Myocyte (in vitro differentiated cells): ENCODE data around the gene CTBP1. TPM values are rescaled to one million over a fixed set of nuclear protein-coding genes. Genes with fewer than 3 reads are reported as not detected.

Experiments used
- DNase-seq: peaks from one replicate; pipeline ENCODE4 v3.0.0-alpha.2; 2012; ENCODE audit warnings: low read depth
- total RNA-seq: library from RNA; depleted of rRNA; stranded (reverse); fragments of >200 nt; gene quantifications from 2 replicates; pipeline ENCODE4 v1.2.3, GENCODE V29; 2014

CTBP1 gene
- total RNA-seq, 1 donor from 2014 or later = 259 TPM

GRCh38 chr4:1250921-1251772 lies 2.2 kb upstream of the CTBP1 start:
- DNase-seq = no peak

- DNase-seq = no peak
Observed at GRCh38 chr4:1250527-1250812, 1.5 kb upstream of the CTBP1 start.

GRCh38 chr4:1249731-1250526 lies 999 bp upstream of the CTBP1 start:
- DNase-seq = no peak

- DNase-seq = peak; percentile 86
Observed at GRCh38 chr4:1249148-1249730, 309 bp upstream of the CTBP1 start.

- no peak for DNase-seq
Observed at GRCh38 chr4:1247864-1248244, 1.1 kb downstream of the CTBP1 start.

DNA sequence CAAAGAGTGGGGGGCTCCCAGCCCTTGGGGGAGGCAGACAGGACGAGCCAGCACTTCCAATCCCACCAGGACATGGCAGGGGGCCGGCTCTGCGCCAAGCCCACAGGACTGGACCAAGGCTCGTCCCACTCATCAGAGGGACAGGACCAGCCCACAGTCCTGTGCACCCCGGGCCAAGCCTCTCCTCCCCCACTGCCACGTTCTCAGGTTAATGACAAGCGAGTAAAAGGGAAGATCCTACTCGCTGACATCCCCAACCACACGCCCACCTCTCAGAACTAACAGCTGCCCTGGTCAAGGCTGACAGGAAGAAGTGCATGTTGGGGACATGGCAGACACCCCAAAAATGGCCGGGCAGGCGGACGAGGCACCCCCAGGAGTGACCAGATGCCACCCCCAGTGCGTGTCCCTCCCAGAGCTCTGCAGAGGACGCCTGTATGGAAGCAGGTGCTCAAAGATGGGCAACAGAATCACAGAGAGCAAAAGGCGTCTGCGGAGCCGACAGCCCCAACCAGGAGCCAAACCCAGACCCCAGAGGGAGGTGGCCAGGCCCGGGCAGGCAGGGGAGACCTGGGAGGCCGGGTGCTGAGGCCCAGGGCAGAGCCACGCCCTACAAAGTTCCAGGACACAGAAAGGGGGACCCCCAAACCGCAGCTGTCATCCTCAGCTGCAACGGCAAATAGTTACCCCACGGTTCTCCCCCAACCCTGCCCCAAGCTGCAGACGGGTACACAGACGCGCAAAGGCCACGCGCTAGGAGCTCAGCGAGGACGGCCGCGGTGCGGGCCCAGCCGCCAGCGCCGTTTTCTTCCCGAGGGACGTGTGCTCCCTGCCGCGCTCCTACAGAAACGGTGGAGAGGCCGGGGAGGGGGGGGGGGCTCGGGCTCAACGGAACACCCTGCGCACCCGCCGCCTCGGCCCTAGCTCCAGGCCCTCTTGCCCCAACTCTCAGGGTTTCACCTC lies 1.7 kb downstream of the CTBP1 start:
- DNase-seq = peak; percentile 18

GRCh38 chr4:1246111-1246881 lies 2.6 kb downstream of the CTBP1 start:
- no peak for DNase-seq

- DNase-seq = no peak
Observed at GRCh38 chr4:1245481-1246051, 3.4 kb downstream of the CTBP1 start.

DNA sequence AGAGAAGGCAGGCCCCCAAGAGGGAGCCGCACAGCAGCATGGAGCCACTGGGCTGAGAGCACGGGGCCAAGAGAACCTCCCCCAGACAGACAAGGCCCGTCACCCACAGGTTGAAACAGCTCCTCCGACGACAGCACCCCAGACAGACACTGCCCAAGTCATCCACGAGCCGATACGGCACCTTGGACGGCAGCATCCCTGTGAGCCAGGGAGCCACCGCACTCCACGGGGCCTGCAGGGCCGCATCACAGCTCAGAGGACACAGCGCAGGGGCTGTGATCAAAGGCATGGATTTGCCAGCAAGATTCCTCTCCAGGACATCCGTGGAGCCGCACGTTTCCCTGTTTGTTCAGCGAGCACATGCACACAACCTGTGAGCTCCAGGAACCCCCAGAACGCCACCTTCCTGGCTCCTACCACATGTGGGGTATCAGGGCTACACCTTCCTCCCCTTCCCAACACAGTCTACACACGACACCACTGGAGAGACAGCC lies 3.9 kb downstream of the CTBP1 start:
- no peak for DNase-seq

DNA sequence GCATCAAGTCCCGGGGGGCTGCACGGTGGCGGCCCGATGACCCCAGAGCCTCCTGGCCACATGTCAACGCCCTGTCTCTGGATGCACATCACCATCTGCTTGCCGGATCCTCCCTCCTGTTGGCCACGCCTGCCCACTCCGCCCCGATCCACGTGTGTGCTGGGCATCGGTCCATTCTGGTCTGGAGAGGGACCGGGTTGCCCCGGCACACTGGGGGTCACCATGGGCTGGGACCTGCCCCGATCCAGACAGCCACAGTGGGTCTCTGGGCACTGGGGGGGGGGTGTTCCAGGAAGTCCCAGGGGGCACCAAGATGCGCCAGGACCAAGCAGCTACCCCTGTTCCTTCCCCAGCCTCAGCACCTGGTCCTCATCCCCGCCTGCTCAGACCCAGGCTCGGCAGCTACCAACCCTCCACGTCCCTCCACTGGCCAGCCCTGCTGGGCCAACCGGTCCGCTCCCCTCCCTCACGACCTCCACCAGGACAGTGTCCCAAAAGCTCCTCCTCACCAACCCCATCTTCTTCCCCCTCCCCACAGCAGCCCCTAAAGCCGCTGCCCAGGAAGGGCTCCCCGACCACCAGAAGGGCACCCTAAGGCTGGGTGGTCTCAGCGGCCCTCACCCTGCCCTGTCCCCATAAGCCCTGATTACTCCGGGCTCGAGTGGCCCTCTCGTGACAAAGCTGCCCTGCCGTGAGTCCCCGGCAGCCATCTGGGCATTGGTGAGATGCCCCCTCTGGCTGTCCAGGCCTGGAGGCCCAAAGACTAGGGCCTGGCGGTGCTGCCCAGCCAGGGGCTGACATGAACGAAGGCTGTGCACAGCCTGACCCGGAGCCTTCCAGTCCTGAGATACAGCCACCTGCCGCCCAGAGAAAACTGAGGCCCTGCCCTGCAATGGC lies 4.6 kb downstream of the CTBP1 start:
- no peak for DNase-seq

DNA sequence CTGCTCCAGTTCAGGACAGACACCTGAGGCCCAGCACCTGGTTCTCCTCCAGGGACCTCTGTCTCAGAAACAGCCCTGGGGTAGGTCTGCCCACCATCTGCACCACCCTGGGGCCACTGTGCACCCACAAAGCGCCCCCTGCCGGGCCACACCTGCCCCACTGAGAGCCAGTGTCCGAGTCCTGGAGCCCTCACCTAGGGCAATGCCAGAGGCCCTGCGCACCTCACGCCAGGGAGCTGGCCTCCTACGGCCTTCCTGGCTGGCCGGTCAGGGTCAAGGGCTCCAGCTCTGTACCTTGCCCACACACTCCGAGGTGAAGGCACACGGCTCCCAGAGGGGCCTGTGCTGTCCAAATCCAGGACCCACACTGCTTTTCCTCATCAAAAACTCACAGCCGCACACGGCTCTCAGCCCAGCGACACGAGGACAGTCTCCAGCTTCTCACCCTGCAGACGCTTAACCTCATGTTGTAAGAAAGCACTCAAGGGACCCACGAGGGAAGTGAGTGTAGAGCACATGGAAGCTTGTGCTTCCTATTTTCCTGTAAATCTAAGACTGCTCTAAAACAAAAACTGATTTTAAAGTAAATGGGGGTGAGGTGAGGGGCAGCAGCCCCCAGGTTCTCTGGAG lies 5.4 kb downstream of the CTBP1 start:
- no peak for DNase-seq

GRCh38 chr4:1242506-1243450 lies 6.2 kb downstream of the CTBP1 start:
- DNase-seq = no peak

DNA sequence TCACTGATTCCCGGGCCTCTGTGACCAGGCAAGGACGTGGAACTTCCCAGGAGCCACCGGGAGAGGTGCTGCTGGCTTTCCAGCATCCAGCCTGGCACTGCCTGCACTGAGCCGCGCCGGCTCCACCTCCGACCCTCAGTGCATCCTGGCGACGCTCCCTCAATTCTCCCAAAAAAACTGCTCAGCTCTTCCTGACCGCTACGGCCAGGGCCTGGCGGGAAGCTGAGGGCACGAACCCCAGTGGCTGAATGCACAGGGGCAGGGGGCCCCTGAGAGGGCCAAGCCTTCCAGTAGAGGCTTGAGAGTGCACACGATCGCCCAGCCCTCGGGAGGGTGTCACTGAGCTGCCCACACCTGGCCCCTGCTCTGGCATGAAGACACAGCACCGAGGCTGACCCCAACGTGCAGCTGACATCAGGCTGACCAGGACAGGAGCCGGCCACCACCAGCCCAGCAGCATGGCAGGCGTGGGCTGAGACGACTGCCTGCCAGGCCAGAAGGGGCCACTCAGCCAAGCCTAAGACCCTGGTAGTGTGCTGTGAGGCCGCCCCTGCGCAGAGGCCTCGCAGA lies 6.9 kb downstream of the CTBP1 start:
- DNase-seq = no peak

GRCh38 chr4:1241466-1241935 lies 7.4 kb downstream of the CTBP1 start:
- no peak for DNase-seq

DNA sequence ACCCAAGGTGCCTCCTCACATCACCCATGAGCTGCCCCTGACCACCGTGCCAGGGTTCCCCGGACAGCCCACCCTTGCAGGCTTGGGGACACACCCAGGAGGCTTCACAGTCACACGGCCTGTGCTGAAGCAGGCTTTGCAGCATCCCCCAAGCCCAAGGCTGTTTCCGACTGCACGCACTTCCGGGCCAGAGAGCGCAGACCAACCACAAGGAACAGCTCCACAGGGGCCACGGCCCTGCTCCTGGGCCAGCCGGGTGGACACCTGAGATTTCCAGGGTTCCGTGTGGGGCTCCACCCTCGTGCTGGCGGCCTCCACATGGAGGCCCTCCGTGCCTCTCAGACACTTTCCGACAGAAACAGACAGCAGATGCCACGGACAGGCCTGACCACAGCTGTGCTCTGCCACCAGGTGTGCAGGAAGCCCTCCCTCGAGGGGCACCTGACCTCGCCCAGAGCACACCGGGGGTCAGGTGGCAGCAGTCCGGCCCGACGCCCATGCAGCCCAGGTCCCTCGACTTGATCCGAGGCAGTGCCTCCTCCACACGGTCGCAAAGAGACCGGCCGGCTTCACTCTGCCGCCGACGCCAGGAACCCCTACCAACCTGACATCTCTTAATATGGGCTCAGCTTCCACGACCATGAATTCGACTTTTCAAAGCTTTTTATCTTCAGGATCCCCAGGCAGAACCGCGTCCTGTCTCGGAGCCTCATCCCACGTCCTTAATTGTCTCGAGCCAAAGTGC lies 8.0 kb downstream of the CTBP1 start:
- no peak for DNase-seq

GRCh38 chr4:1239950-1240307 lies 9.0 kb downstream of the CTBP1 start:
- no peak for DNase-seq
